Stimulated activated CD8-positive, alpha-beta memory T cell treated with anti-CD3 and anti-CD28 coated beads, Interleukin-15, amount 100 ng/mL, for 4 hours (primary cell): Measurements from ENCODE around the gene SYVN1.
"Not testable (repeated sequence)": the region's sequence is repeated elsewhere in the genome, so short reads cannot be mapped to it uniquely, and the experiment has no call there.

Source experiments
- DNase-seq, 2 donors: peaks; one replicate each; pipeline ENCODE4 v3.0.0-alpha.2; 2020; ENCODE audit warnings: low read depth in 2 of 2

SYVN1 gene

DNA sequence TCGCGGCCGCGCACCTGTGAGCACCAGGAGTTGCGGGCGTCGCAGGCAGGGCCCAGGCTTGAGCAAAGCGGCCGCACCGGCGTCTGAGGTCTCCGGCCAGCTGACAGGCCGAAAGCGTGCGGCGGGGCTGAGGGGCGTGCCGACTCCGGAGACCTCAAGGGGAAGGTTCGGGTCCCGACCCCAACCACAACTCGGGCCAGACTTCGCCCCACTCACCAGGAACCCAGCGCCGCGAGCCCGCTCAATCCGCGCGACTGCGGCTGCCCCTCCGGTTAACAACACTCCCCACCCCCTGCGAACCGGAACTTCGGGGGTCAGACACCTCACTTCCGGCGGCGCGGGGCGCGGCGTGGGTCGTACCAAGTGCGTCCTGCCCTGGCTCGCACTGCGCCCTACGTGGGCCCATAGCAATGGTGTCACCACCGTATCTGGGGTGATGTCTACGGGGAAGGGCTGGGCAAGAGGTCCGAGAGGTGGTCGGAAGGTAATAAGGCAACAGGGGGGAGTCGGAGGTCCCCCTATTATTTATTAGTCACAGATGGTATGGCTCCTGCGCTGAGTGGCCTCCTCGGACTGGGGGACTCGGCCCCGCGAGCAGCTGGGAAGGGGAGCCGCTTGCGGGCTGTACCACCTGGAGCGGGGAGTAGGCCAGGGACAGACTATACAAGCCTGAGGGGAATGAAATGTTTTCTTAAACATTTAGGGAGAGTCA, at the start of gene SYVN1:
Gene SYVN1 (minus strand): TSS at position 280 of the 712 bp plus-strand sequence. CDS start 918 bp downstream, outside the sequence.
- peak; percentile 84 to 86 for DNase-seq

DNA sequence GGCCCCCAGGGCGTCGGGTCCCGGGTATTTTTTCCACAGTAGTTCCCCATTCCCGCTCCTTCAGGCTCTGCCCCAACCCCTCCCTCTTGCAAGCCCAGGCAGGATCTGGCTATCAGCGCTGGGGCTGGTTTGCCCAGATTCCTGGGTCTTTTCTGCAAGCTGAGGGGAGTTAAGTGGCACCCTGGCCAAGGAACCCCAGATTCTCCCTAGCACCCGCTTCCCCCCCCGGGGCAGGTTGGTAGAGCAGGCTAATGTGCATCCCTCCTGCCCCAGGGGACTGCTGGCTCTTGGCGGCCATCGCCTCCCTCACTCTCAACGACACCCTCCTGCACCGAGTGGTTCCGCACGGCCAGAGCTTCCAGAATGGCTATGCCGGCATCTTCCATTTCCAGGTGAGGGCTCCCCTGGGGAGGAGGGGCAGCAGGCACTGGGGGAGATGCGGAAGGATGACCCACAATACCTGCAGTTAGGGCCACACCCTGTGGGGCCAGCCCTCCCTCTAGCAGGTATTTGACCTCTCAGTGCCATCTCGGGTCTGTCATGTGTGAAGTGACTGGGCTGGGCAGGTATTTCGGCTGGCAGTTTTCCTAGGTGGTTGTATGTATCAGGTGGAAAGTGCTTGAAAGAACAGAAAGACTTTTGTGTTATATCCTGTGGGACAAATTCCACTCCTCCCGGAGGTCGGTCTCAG, 49.0 kb upstream of the SYVN1 start:
- DNase-seq: no peak

DNA sequence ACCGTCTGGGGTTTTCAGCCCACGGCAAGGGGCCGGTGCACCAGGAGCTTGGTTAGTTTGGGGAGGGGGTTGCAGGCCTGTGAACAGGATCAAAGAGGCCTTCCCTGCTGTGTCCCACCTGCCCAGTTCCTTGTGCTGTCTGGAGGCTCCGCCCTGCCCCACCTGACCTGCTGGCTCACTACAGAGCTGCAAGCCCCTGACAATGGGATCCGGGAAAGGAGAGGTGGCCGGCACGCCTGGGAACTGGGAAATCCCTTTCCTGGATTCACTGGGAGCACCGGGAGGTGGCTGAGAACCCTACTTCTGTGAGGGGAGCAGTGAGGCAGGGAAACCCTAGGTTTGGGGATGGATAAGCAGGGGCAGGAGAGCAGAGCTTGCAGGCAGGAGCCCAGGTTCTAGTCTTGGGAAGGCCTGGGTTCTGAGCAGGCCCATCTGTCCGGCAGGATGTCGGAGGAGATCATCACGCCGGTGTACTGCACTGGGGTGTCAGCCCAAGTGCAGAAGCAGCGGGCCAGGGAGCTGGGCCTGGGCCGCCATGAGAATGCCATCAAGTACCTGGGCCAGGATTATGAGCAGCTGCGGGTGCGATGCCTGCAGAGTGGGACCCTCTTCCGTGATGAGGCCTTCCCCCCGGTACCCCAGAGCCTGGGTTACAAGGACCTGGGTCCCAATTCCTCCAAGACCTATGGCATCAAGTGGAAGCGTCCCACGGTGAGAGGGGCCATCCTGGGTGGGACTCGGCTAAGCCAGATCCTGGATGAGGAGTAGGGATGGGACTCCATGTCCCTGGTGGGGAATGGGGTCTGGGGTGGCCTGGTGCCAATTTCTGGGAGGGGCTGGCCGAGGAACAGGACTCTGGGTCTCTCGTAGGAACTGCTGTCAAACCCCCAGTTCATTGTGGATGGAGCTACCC, 48.2 kb upstream of the SYVN1 start:
- no peak for DNase-seq

DNA sequence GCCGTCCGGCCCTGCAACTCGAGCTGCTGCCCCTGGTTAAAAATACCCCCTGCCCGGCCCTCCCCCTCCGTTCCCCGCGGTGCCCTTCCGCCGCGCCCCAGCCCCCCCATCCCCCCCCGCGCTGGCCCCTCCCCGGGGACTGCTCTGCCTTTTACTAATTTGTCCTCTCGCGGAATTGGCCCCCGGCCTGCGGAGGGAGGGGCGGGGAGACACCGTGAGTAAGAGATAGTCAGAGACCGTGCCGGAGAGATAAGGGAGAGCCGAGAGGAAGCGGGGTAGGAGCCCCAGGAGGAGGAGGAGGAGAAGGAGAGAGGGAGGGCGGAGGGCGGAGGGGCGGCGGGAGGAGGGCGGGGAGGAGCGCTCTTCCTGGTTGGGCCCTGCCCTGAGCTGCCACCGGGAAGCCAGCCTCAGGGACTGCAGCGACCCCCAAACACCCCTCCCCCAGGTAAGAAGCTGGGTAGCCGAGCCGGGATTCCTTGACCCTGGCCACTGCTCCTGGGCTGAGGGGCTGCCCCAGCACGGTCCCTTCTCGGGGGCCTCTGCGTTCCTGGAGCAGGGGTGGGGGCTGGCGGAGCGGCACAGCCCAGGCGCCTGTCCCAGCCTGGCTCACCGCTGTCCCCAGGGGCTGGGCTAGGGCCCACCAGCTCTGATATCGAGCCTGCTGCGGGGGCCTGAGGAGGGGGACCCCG, 47.4 kb upstream of the SYVN1 start, which contains the start of gene CAPN1:
Gene CAPN1 (plus strand): TSS at position 360 of the 689 bp plus-strand sequence. CDS start 774 bp downstream, outside the sequence.
- peak; percentile 35 to 56 for DNase-seq

DNA sequence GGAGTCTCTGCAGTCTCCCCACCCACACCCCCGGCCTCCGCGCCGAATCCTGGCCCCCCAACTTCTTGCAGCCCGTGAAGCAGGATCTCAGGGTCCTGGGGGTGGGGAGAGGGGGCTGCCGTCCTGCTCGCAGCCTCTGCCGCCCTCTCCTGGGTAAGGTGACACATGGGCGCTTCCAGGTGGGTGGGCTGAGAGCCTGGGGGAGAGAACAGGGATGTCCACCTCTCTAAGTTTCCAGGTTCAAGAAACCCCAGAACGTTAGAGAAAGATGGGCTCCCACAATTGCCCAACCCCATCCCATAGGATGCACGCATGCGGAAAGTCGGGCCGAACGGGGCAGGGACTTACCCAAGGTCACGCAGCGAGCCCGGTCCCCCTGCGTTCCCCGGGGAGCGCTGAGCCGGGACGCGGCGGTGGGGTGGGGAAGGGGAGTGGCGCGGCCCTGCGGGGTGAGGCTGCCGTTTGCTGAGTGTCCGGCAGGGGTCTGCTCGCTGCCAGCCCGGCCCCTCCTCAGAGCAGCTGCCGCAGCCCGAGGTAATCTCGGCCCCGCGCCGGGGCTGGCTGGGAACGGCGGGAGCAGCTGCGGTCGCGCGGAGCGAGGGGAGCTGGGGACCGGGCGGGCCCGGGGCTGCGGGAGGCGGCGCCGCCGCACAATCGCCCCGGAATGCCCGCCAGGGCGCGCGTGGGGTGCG, 46.7 kb upstream of the SYVN1 start:
- DNase-seq: no peak

DNA sequence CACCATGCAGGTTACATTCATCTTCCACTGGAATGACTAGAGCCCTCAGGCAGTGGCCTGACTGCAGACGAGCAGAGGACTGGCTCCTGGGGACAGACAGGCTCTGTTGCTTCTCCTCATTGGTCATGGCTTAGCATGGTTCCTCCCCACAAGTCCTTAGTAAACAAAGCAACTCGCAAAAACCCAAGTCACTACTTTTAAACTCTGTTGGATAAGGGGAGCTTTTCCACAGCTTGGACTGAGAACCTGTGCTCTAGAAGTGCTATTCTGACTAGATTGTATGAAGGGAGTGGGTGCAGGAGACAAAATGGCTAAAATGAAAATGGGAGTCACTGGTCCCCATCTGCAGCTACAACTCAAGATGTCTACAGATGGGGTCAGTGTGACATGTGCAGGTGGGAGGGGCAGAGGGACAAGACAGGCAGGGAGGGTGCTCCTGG, 40.3 kb upstream of the SYVN1 start:
- DNase-seq: not testable (repeated sequence)

DNA sequence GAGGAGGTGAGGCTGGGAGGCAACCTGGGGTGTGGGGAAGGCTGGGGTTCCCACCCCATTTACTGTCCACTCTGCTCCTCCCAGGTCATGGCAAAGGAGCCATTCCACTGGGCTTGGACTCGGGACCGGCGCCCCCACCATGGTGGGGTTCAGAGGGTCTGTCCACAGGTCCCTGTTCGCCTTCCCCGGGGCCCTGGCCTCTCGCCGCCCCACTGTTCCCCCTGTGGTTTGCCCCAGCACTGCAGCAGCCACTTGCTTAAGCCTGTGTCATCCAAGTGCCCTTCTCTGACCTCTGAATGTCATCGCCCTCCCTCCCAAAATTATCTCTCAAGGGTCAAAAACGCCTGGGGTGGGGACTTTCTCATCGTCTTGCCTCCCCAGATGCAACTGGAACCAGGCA, 38.3 kb upstream of the SYVN1 start:
- no peak for DNase-seq

DNA sequence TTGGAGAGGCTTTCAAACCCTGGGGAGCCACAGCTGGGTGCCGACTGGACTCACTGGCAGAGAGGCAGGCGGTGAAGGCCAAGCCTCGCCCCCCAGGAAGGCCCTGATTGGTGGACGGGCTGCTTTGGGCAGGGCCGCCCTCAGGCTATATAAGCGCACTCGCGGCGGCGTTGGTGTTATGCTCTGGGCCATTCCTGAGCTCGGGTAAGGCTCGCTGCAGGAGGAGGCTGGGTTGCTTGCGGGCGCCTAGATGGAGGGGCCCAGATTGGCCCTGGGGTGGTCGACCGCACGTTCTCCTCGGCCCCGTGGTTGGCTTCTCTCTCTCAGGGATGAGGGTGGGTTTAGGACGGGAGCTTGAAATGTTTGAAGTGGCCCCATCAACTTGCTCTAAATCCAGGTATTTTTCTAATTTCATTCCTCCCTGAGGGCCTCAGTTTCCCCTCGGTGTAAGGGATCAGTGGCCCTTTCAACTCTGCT, 35.8 kb upstream of the SYVN1 start, which contains the start of gene SPDYC:
Gene SPDYC (plus strand): TSS at position 176 of the 477 bp plus-strand sequence. CDS start 1,125 bp downstream, outside the sequence.
- no peak for DNase-seq

DNA sequence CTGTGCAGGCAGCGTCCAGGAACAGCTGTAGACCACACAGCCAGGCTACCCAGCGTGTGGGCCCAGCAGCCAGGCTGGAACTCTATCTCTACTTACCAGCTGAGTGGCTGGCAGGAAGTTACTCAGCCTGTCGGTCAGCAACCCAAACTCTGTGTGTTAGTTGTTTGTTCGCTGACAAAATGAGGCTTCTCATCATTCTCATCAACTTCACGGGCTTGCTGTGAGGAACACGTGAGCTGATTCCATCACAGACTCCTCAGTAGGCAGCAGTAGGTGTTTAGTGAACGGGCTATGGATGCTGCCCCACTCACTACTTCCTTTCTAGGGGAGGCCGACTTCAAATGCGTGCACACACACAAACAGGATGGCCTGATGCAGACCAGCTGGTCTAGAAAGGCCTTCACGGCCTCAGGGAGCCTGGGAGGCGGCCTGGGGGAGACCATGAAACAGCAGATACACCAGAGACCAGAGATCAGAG, 34.9 kb upstream of the SYVN1 start:
- DNase-seq: no peak

DNA sequence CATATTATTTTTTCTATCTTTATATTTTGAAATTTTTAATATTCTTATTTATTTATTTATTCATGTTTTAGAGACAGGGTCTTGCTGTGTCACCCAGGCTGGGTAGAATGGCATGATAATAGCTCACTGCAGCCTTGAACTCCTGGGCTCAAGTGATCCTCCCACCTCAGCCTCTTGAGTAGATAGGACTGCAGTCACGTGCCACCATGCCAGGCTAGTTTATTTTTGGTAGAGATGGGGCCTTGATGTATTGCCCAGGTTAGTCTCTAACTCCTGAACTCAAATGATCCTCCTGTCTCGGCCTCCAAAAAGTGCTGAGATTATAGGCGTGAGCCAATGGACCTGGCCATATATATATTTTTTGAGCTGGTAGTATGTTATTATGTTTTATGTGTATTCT, 33.3 kb upstream of the SYVN1 start:
- no peak for DNase-seq

DNA sequence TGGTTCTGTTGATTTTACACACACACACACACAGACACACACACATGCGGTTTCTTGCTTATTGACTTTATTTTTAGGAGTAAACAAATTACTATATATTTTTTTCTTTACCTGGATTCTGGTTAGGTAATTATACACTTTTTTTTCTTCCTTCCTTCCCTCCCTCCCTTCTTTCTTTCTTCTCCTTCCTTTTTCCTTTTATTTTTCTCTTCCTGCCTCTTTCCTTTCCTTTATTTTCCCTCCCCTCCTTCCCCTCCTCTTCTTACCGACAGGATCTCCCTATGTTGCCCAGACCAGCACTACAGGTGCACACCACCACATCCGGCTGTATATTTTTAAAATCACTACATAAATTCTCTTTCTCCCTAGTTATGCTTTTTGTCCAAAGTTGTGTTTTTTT, 32.6 kb upstream of the SYVN1 start:
- DNase-seq: no peak

DNA sequence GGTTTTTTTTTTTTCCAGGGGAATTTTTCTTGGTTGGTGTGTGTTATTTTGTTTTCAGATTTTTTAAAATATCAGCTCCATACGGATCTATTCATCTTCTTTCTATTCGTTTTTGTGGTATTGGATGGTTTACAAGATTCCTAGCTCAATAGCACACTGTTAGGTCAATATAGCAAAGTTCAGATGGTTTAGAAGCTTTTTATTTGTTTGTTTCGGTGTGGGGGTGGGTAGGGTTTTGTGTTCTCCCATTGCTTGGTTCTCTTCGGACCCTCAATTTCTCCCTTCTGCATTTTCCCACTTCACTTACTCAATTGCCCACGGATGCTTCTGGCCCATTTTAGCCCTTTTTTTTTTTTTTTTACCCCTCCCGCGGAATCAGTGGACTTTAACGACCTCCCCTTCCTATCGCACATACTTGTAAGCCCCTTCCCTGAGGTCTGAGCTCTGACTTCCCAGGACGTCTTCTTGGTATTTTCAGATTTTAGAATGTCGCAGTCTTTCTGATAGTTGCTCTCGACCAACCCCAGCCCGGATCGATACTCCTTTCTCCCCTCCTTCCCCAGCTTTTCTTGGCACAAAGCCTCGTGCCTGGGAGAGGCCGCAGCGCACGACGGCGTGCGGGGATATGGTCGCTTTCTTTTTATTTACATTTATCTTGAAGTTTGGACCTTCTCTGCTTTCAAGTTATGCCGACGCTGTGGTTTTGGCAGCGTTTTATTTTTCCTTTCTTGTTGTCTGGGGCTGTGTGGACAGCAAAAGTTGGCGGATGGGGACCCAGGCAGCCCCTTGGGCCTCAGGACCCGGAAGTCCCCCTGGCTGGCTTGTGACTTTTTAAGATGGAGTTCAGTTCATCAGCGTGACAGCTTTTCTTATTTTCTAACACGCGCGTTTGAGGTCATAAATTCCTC, 31.3 kb upstream of the SYVN1 start:
- no peak for DNase-seq

DNA sequence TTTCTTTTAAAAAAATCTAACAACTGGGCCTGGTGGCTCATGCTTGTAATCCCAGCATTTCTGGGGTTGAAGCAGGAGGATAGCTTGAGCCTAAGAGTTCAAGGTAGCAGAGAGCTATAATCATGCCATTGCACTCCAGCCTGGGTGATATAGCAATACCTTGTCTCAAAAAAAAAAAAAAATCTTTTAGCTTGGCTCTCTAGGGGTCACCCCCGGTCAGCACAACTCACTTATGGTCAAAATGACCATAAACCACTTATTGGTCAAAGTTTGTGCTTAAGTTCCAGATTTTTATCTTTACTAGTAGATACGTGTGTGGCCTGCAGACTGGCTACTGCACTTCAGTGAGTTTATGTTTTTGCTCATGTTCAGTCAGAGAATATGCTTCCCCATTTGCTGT, 29.4 kb upstream of the SYVN1 start:
- no peak for DNase-seq

DNA sequence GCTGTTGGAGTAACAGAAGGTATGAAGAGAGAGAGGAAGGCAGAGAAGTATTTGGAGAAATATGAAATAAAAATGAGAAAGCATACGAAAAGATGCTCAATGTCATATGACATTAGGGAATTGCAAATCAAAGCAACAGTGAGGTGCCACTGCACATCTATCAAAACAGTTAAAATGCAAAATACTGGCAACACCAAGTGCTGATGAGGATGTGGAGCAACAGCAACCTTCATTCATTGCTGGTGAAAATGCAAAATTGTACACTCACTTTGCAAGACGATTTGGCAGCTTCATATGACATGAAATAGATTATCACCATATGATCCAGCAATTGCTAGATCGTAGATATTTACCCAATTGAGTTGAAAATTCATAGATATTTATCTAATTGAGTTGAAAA, 26.3 kb upstream of the SYVN1 start:
- DNase-seq: no peak

DNA sequence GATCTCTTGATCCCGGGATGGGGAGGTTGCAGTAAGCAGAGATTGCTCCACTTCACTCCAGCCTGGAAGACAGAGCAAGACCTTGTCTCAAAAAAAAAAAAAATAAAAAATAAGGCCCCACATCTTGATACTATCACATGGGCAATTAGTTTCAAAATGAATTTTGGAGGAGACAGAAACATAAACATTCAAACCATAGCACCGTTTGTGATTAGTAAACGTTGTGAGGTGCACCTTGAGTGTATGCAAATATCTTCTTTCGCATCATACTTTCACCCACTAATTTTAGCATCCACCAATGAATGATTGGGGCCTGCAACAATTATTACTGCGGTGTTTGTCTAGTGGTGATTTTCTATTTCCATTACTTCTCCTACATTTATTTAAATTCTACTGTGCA, 24.7 kb upstream of the SYVN1 start:
- DNase-seq: no peak

DNA sequence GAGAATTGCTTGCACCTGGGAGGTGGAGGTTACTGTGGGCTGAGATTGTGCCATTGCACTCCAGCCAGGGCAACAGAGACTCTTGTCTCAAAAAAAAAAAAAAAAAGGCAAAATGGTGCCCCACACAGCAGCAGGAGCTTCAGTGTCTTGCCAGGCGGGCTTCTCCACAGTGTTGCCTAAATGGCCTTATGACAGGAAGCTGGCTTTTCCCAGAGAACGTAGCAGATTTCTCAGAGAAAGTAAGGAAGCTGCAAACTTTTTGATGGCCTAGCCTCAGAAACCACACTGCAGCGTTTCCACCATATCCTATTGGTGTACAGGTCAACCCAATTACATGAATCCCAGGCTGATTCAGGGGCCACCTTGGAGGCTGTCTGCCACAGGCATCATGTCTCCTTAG, 23.0 kb upstream of the SYVN1 start:
- DNase-seq: no peak

DNA sequence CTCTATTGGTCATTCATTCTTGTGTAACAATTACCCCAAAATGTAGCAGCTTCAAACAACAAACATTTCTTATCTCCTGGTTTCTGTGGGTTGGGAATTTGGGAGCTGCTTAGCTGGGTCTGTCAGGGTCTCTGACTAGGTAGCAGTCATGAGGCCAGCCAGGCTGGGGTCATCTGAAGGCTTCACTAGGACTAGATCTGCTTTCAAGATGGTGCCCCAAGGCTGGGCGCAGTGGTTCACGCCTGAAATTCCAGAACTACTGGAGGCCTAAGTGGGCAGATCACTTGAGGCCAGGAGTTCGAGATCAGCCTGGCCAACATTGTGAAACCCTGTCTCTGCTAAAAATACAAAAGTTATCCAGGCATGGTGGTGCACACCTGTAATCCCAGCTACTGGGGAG, 22.6 kb upstream of the SYVN1 start:
- no peak for DNase-seq

DNA sequence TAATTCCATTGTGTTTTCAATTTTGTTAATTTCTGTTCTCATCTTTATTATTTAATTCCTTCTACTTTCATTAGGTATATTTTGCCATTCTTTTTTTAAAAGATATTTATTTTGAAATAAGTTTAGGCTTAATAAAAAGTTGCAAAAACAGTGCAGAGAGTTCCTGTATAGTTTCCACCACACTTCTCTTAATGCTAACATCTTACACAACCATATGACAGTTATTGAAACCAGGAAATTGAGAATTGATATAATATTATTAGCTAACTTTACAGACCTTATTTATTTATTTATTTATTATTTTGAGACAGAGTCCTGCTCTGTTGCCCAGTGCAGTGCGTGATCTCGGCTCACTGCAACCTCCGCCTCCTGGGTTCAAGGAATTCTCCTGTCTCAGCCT, 21.9 kb upstream of the SYVN1 start:
- no peak for DNase-seq

DNA sequence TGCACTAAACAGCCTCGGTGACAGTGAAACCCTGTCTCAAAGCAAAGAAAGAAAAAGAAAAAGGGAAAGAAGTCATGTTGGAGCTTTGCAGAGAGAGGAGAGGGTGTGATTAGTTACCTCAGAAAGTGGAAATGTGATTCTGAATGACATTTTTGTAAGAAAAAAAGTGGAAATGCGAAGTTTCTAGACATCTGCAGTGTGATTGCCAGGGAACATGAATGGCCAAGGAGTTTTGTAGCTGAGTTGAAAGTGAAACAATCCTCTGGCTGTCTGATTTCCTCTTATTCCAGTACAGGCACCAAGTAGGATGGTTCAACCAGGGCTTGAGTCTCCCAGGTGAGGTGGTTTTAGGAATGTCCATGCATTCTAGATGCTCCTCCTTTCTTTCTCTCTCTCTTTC, 17.8 kb upstream of the SYVN1 start:
- DNase-seq: no peak
